Measurements from ENCODE around the gene KRT86.

The KRT86 gene

GRCh38 chr12:52320784-52321400, 46.4 kb downstream of the KRT86 start, which contains the start of gene KRT83:
Gene KRT83 (minus strand): TSS chr12:52321398. CDS start chr12:52321335, 63 bp downstream.
- in situ Hi-C loops (cut with HindIII; ENCODE audit: low pct_ligation_motif_present, low pct_unique_long_range_greater_than_20kb, low sequenced_read_pairs), result no loop called here
- DNase-seq, result no peak

GRCh38 chr12:52321418-52321817, 47.0 kb downstream of the KRT86 start:
- in situ Hi-C loops (cut with HindIII; ENCODE audit: low pct_ligation_motif_present, low pct_unique_long_range_greater_than_20kb, low sequenced_read_pairs), result no loop called here
- no peak for DNase-seq

GRCh38 chr12:52322069-52322468, 47.6 kb downstream of the KRT86 start:
- in situ Hi-C loops (cut with HindIII; ENCODE audit: low pct_ligation_motif_present, low pct_unique_long_range_greater_than_20kb, low sequenced_read_pairs), result no loop called here
- no peak for DNase-seq

- no peak for DNase-seq
- in situ Hi-C loops (cut with HindIII; ENCODE audit: low pct_ligation_motif_present, low pct_unique_long_range_greater_than_20kb, low sequenced_read_pairs), result no loop called here
Observed at GRCh38 chr12:52323001-52323400, 48.6 kb downstream of the KRT86 start.

GRCh38 chr12:52323416-52324152, 49.1 kb downstream of the KRT86 start:
- in situ Hi-C loops (cut with HindIII; ENCODE audit: low pct_ligation_motif_present, low pct_unique_long_range_greater_than_20kb, low sequenced_read_pairs), result no loop called here

GRCh38 chr12:52324153-52324444, 49.7 kb downstream of the KRT86 start:
- in situ Hi-C loops (cut with HindIII; ENCODE audit: low pct_ligation_motif_present, low pct_unique_long_range_greater_than_20kb, low sequenced_read_pairs), result no loop called here
- no peak for DNase-seq

More at GRCh38 chr12:52323416-52324152, 49.1 kb downstream of the KRT86 start:
- no peak for DNase-seq

GRCh38 chr12:52327052-52327829, 52.8 kb downstream of the KRT86 start:
- peak; percentile 99 for DNase-seq
- in situ Hi-C loops (cut with HindIII; ENCODE audit: low pct_ligation_motif_present, low pct_unique_long_range_greater_than_20kb, low sequenced_read_pairs), result no loop called here

- no peak for DNase-seq
- in situ Hi-C loops (cut with HindIII; ENCODE audit: low pct_ligation_motif_present, low pct_unique_long_range_greater_than_20kb, low sequenced_read_pairs), result no loop called here
Observed at GRCh38 chr12:52327830-52328500, 53.5 kb downstream of the KRT86 start.

GRCh38 chr12:52331039-52331438, 56.6 kb downstream of the KRT86 start:
- no peak for DNase-seq
- in situ Hi-C loops (cut with HindIII; ENCODE audit: low pct_ligation_motif_present, low pct_unique_long_range_greater_than_20kb, low sequenced_read_pairs), result no loop called here

GRCh38 chr12:52331833-52332232, 57.4 kb downstream of the KRT86 start:
- in situ Hi-C loops (cut with HindIII; ENCODE audit: low pct_ligation_motif_present, low pct_unique_long_range_greater_than_20kb, low sequenced_read_pairs), result no loop called here
- no peak for DNase-seq

- no peak for DNase-seq
- in situ Hi-C loops (cut with HindIII; ENCODE audit: low pct_ligation_motif_present, low pct_unique_long_range_greater_than_20kb, low sequenced_read_pairs), result no loop called here
Observed at GRCh38 chr12:52332381-52332780, 57.9 kb downstream of the KRT86 start.

- in situ Hi-C loops (cut with HindIII; ENCODE audit: low pct_ligation_motif_present, low pct_unique_long_range_greater_than_20kb, low sequenced_read_pairs), result no loop called here
- no peak for DNase-seq
Observed at GRCh38 chr12:52333321-52333720, 58.9 kb downstream of the KRT86 start.

- DNase-seq, result no peak
- in situ Hi-C loops (cut with HindIII; ENCODE audit: low pct_ligation_motif_present, low pct_unique_long_range_greater_than_20kb, low sequenced_read_pairs), result no loop called here
Observed at GRCh38 chr12:52334185-52334584, 59.7 kb downstream of the KRT86 start.

- in situ Hi-C loops (cut with HindIII; ENCODE audit: low pct_ligation_motif_present, low pct_unique_long_range_greater_than_20kb, low sequenced_read_pairs), result no loop called here
Observed at GRCh38 chr12:52335598-52336262, 61.3 kb downstream of the KRT86 start.

GRCh38 chr12:52336641-52337040, 62.2 kb downstream of the KRT86 start:
- in situ Hi-C loops (cut with HindIII; ENCODE audit: low pct_ligation_motif_present, low pct_unique_long_range_greater_than_20kb, low sequenced_read_pairs), result no loop called here

More at GRCh38 chr12:52335598-52336262, 61.3 kb downstream of the KRT86 start:
- no peak for DNase-seq

GRCh38 chr12:52337054-52337453, 62.6 kb downstream of the KRT86 start:
- peak; percentile 32 for DNase-seq

More at GRCh38 chr12:52336641-52337040, 62.2 kb downstream of the KRT86 start:
- no peak for DNase-seq

GRCh38 chr12:52338241-52338960, 64.0 kb downstream of the KRT86 start:
- in situ Hi-C loops (cut with HindIII; ENCODE audit: low pct_ligation_motif_present, low pct_unique_long_range_greater_than_20kb, low sequenced_read_pairs), result no loop called here

More at GRCh38 chr12:52337054-52337453, 62.6 kb downstream of the KRT86 start:
- in situ Hi-C loops (cut with HindIII; ENCODE audit: low pct_ligation_motif_present, low pct_unique_long_range_greater_than_20kb, low sequenced_read_pairs), result no loop called here

GRCh38 chr12:52341066-52341580, 66.7 kb downstream of the KRT86 start:
- in situ Hi-C loops (cut with HindIII; ENCODE audit: low pct_ligation_motif_present, low pct_unique_long_range_greater_than_20kb, low sequenced_read_pairs), result no loop called here
- no peak for DNase-seq

More at GRCh38 chr12:52338241-52338960, 64.0 kb downstream of the KRT86 start:
- DNase-seq, result no peak
